ENCODE data around the gene ITCH.

The ITCH gene

DNA sequence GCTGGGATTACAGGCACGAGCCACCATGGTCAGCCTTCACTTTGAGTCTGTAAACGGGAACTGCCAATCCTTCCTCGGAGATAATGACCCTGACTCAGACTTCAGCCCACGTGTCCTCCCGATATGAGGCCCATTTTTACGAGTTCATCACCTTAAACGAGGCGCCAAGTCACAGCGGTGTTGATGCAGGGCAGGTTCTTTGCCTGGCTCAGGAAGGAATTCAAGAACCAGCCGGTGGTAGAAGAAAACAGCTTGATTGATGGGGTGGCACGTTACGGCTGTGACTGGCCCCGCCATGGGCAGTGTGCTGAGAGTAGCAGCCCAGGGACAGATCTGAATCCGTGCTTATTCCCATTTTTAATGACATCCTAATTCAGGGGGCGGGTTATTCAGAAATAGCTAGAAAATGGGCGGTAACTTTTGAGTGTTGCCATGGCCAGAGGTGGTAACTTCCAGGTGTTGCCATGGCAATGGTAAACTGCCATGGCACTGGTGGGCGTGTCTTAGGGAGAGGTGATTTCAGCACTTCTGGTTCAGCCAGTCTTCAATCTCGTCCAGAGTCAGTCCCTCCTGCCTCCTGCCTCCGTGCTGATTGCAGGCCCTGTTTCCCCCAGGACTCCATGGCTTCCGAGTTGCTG, 186.3 kb downstream of the ITCH start:
- TF ChIP-seq, protein P1, sequence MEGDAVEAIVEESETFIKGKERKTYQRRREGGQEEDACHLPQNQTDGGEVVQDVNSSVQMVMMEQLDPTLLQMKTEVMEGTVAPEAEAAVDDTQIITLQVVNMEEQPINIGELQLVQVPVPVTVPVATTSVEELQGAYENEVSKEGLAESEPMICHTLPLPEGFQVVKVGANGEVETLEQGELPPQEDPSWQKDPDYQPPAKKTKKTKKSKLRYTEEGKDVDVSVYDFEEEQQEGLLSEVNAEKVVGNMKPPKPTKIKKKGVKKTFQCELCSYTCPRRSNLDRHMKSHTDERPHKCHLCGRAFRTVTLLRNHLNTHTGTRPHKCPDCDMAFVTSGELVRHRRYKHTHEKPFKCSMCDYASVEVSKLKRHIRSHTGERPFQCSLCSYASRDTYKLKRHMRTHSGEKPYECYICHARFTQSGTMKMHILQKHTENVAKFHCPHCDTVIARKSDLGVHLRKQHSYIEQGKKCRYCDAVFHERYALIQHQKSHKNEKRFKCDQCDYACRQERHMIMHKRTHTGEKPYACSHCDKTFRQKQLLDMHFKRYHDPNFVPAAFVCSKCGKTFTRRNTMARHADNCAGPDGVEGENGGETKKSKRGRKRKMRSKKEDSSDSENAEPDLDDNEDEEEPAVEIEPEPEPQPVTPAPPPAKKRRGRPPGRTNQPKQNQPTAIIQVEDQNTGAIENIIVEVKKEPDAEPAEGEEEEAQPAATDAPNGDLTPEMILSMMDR (IDR thresholded peaks at IDR 0.05; ENCODE audit: low read depth, low read length, missing control alignments): no peak
- DNase-seq (ENCODE audit: low read depth): no peak
- no peak overlapping the region for H3K4me3 ChIP-seq (ENCODE audit: low read depth, low read length)

DNA sequence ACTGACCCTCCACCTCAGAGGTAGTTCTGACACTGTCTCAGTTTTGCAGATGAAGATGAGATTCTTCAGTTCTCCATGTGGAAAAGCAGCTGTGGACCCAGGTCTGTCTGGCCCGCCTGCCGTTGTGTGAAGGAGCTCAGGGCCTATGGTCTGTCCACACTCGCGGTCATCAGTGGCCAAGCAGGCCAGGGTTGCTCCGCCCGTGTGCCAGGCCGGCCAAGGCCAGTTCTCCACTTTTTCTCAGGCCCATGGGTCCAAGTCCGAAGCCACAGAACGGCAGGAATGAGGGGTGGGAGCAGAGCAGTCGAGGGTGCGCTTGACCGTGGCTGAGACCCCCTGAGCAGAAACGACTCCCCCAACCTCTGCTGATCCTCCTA, 186.8 kb downstream of the ITCH start:
- TF ChIP-seq, protein P1 (IDR thresholded peaks at IDR 0.05; ENCODE audit: low read depth, low read length, missing control alignments): no peak
- no peak for DNase-seq (ENCODE audit: low read depth)
- no peak overlapping the region for H3K4me3 ChIP-seq (ENCODE audit: low read depth, low read length)

DNA sequence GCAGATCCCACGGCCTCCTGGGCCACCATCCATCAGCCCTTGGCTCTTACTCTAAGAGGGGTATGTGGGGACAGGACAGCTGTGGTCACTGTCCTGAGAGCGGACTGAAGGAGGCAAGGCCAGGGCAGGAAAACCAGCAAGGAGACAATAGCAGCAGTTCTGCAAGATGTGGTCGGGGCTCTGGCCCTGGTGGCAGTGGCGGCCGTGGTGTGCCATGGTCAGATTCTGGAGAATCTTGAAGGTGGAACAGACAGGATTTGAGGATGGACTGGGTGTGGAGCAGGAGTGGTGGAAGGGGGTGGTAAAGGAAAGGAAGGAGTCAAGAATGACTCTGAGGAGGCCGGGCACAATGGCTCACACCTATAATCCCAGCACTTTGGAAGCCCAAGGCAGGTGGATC, 189.5 kb downstream of the ITCH start:
- no peak overlapping the region for H3K4me3 ChIP-seq (ENCODE audit: low read depth, low read length)
- TF ChIP-seq, protein P1 (IDR thresholded peaks at IDR 0.05; ENCODE audit: low read depth, low read length, missing control alignments): no peak

DNA sequence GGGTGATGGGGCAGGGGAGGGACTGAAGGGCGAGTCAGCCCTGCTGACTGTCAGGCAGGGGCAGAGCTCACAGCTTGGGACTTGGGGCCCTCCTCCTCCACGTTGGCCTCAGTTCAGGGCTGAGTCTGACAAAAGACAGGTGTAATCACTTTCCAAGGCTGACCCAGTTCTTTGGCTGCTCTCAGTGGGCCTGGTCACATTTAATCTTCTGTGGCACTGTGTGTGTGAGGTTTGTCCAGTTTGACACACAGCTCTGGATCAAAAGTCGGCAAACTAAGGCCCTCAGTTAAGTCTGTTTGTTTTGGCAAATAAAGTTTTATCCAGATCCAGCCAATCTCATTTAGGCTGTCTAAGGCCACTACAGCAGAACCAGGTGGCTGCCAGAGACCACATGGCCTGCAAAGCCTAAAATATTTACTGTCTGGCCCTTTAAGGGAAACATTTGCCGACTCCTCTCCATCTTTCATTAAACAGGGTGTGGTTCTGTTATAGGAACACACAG, 190.3 kb downstream of the ITCH start:
- no peak for DNase-seq (ENCODE audit: low read depth)
- H3K4me3 ChIP-seq (ENCODE audit: low read depth, low read length): no peak overlapping the region
- TF ChIP-seq, protein P1 (IDR thresholded peaks at IDR 0.05; ENCODE audit: low read depth, low read length, missing control alignments): no peak

More for the DNA sequence above, 189.5 kb downstream of the ITCH start:
- no peak for DNase-seq (ENCODE audit: low read depth)

DNA sequence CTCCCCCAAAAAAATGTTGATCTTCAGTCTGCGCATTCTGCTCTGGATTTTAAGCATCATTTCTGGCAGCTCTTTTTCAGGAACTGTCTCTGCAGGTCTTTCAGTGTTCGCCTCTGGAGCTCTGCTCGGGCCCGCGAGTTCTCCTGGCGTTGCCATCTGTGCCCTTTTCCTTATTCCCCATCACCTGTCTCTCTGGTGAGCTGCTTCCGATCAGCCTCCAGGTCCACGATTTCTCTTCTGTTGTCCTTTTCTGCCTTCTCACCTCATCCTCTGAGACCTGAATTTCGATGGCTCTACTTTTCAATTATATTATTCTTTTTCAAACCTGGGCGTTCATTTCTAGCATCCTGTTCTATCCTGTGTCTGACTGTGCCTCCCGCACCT, 194.9 kb downstream of the ITCH start:
- H3K4me3 ChIP-seq (ENCODE audit: low read depth, low read length): peak overlapping the region; percentile 85

DNA sequence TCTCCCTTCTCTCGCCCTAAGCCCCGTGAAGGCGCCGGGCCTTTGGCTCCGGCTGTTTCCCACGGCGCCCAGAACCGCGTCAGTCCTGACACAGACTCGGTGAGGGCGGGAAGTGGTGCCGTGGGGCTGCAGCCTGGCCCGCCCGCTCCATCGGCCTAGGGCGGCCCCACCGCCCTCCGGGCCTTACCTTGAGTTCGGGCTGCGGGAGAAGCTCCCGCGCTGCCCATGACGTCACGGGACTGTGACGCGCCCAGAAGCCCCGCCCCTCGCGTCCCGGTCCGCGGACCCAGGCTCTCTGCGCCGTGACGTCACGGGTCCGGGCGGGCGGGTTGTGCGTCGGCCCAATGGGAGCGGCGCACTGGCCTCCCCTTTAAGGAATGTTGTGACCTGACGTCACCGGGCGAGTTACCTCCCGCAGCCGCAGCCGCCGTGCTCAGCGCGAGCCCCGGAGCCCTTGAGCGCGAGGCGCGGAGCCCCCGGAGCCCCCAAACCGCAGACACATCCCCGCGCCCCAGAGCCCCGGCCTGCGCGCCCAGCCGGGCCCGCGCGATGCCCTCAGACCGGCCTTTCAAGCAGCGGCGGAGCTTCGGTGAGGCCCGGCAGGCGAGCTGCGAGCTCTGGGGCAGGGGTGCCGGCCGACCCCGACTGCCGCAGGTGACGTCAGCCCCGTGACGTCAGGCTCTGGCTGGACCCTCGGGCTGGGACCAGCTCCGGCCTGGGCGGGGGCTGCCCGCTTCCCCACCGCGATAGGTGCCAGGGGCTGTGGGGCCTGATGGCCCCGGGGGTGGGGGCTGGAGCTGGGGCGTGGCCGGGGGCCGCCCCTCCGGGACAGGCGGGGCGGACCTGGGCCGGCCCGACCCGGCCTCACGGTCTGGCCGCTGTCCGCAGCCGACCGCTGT, 195.5 kb downstream of the ITCH start, which contains the start of gene MAP1LC3A:
MAP1LC3A (plus strand) TSS at position 399 of the 899 bp plus-strand sequence; CDS start at position 550, 151 bp downstream.
- peak; percentile 37 for DNase-seq (ENCODE audit: low read depth)
- TF ChIP-seq, protein P1 (IDR thresholded peaks at IDR 0.05; ENCODE audit: low read depth, low read length, missing control alignments): no peak
- H3K4me3 ChIP-seq (ENCODE audit: low read depth, low read length): peak within 1 kb of the TSS; percentile 85

More for the DNA sequence above, 194.9 kb downstream of the ITCH start:
- TF ChIP-seq, protein P1 (IDR thresholded peaks at IDR 0.05; ENCODE audit: low read depth, low read length, missing control alignments): no peak
- no peak for DNase-seq (ENCODE audit: low read depth)

Measured in GM12864 (cell line).